Adipocyte (in vitro differentiated cells): ENCODE results near the gene SLC26A4.

Experiments used
- DNase-seq: peaks from one replicate; pipeline ENCODE4 v3.0.0-alpha.2; 2015; ENCODE audit warnings: low read depth
- H3K27me3 ChIP-seq: replicated peaks from 2 replicates; pipeline ENCODE4 v1.7.0; 2013; ENCODE audit warnings: mild to moderate bottlenecking, low read length, moderate library complexity; ENCODE audit not compliant: control insufficient read depth, insufficient read depth
- H3K36me3 ChIP-seq: 2 replicates; pipeline ENCODE4 v1.7.0; 2013; ENCODE audit warnings: low read length, mild to moderate bottlenecking, moderate library complexity; ENCODE audit not compliant: control insufficient read depth, insufficient read depth, severe bottlenecking
- H3K4me1 ChIP-seq: 2 replicates; pipeline ENCODE4 v1.7.0; 2013; ENCODE audit warnings: mild to moderate bottlenecking, low read length, moderate library complexity; ENCODE audit not compliant: control insufficient read depth, insufficient read depth
- H3K4me3 ChIP-seq: 2 replicates; pipeline ENCODE4 v1.7.0; 2013; ENCODE audit warnings: mild to moderate bottlenecking, low read length, moderate library complexity
- H3K9ac ChIP-seq: 2 replicates; pipeline ENCODE4 v1.7.0; 2013; ENCODE audit warnings: mild to moderate bottlenecking, low read length, moderate library complexity
- H3K9me3 ChIP-seq: 2 replicates; pipeline ENCODE4 v1.7.0; 2013; ENCODE audit warnings: mild to moderate bottlenecking, low read length, moderate library complexity; ENCODE audit not compliant: control insufficient read depth

Gene SLC26A4

GRCh38 chr7:107696330-107696946, 35.8 kb downstream of the SLC26A4 start:
- no peaks in the 10 kb centered on the region for H3K27me3 ChIP-seq
- no peaks in the 10 kb centered on the region for H3K36me3 ChIP-seq
- peaks cover 28% of the 10 kb centered on the region for H3K4me1 ChIP-seq
- no peaks in the 10 kb centered on the region for H3K9me3 ChIP-seq
- no peak overlapping the region for H3K4me3 ChIP-seq
- peak; percentile 36 for DNase-seq
- H3K9ac ChIP-seq: no peak overlapping the region

GRCh38 chr7:107697321-107698049, 36.9 kb downstream of the SLC26A4 start:
- no peak overlapping the region for H3K9ac ChIP-seq
- H3K27me3 ChIP-seq: no peaks in the 10 kb centered on the region
- no peaks in the 10 kb centered on the region for H3K9me3 ChIP-seq
- H3K36me3 ChIP-seq: no peaks in the 10 kb centered on the region
- DNase-seq: no peak
- no peak overlapping the region for H3K4me3 ChIP-seq
- peaks cover 21% of the 10 kb centered on the region for H3K4me1 ChIP-seq

GRCh38 chr7:107700570-107700969, 39.9 kb downstream of the SLC26A4 start:
- Histone ChIP-seq H3K4me1 (peaks cover 13% of the 10 kb centered on the region), H3K27me3 (no peaks in the 10 kb centered on the region), H3K36me3 (no peaks in the 10 kb centered on the region), H3K9me3 (no peaks in the 10 kb centered on the region), H3K9ac (no peak overlapping the region), H3K4me3 (no peak overlapping the region)
- DNase-seq: peak; percentile 62

- H3K9ac ChIP-seq: no peak overlapping the region
- no peaks in the 10 kb centered on the region for H3K36me3 ChIP-seq
- H3K27me3 ChIP-seq: no peaks in the 10 kb centered on the region
- DNase-seq: no peak
- no peaks in the 10 kb centered on the region for H3K9me3 ChIP-seq
- H3K4me1 ChIP-seq: peaks cover 13% of the 10 kb centered on the region
- H3K4me3 ChIP-seq: no peak overlapping the region
These were observed 40.6 kb downstream of the SLC26A4 start for GRCh38 chr7:107701191-107701590.

- Histone ChIP-seq H3K9ac (no peak overlapping the region), H3K9me3 (no peaks in the 10 kb centered on the region), H3K36me3 (no peaks in the 10 kb centered on the region), H3K27me3 (no peaks in the 10 kb centered on the region), H3K4me3 (no peak overlapping the region), H3K4me1 (peaks cover 13% of the 10 kb centered on the region)
- no peak for DNase-seq
These were observed 42.6 kb downstream of the SLC26A4 start for GRCh38 chr7:107703219-107703618.

GRCh38 chr7:107703872-107704271, 43.2 kb downstream of the SLC26A4 start:
- H3K4me3 ChIP-seq: no peak overlapping the region
- no peaks in the 10 kb centered on the region for H3K9me3 ChIP-seq
- no peak overlapping the region for H3K9ac ChIP-seq

GRCh38 chr7:107708956-107709355, 48.3 kb downstream of the SLC26A4 start:
- Histone ChIP-seq H3K36me3 (no peaks in the 10 kb centered on the region), H3K9ac (no peak overlapping the region), H3K4me3 (no peak overlapping the region), H3K9me3 (no peaks in the 10 kb centered on the region), H3K4me1 (no peaks in the 10 kb centered on the region), H3K27me3 (no peaks in the 10 kb centered on the region)
- no peak for DNase-seq

More at GRCh38 chr7:107703872-107704271, 43.2 kb downstream of the SLC26A4 start:
- Histone ChIP-seq H3K36me3 (no peaks in the 10 kb centered on the region), H3K27me3 (no peaks in the 10 kb centered on the region), H3K4me1 (peaks cover 13% of the 10 kb centered on the region)
- DNase-seq: no peak

GRCh38 chr7:107711301-107711700, 50.7 kb downstream of the SLC26A4 start:
- H3K4me1 ChIP-seq: no peaks in the 10 kb centered on the region
- H3K9me3 ChIP-seq: no peaks in the 10 kb centered on the region

GRCh38 chr7:107712025-107712424, 51.4 kb downstream of the SLC26A4 start:
- Histone ChIP-seq H3K4me3 (no peak overlapping the region), H3K4me1 (no peaks in the 10 kb centered on the region), H3K9me3 (no peaks in the 10 kb centered on the region), H3K36me3 (no peaks in the 10 kb centered on the region), H3K9ac (no peak overlapping the region), H3K27me3 (no peaks in the 10 kb centered on the region)
- no peak for DNase-seq

More at GRCh38 chr7:107711301-107711700, 50.7 kb downstream of the SLC26A4 start:
- no peak overlapping the region for H3K4me3 ChIP-seq
- H3K36me3 ChIP-seq: no peaks in the 10 kb centered on the region
- H3K27me3 ChIP-seq: no peaks in the 10 kb centered on the region
- DNase-seq: peak; percentile 34
- H3K9ac ChIP-seq: no peak overlapping the region

- H3K9ac ChIP-seq: no peak overlapping the region
- H3K4me3 ChIP-seq: no peak overlapping the region
- H3K9me3 ChIP-seq: no peaks in the 10 kb centered on the region
- no peak for DNase-seq
- no peaks in the 10 kb centered on the region for H3K36me3 ChIP-seq
- no peaks in the 10 kb centered on the region for H3K4me1 ChIP-seq
- H3K27me3 ChIP-seq: no peaks in the 10 kb centered on the region
These were observed 52.3 kb downstream of the SLC26A4 start for GRCh38 chr7:107712896-107713295.

- H3K27me3 ChIP-seq: no peaks in the 10 kb centered on the region
- H3K9me3 ChIP-seq: no peaks in the 10 kb centered on the region
- DNase-seq: no peak
- H3K4me1 ChIP-seq: no peaks in the 10 kb centered on the region
- no peaks in the 10 kb centered on the region for H3K36me3 ChIP-seq
- no peak overlapping the region for H3K9ac ChIP-seq
- no peak overlapping the region for H3K4me3 ChIP-seq
These were observed 54.9 kb downstream of the SLC26A4 start for GRCh38 chr7:107715531-107715930.
